ENCODE measurements around the gene CYP3A4.

GRCh38 chr7:99778880-99779279, 5.1 kb downstream of the CYP3A4 start:
- TF ChIP-seq POLR2A (IDR thresholded peaks at IDR 0.05): no peak
- TF ChIP-seq, protein P1, sequence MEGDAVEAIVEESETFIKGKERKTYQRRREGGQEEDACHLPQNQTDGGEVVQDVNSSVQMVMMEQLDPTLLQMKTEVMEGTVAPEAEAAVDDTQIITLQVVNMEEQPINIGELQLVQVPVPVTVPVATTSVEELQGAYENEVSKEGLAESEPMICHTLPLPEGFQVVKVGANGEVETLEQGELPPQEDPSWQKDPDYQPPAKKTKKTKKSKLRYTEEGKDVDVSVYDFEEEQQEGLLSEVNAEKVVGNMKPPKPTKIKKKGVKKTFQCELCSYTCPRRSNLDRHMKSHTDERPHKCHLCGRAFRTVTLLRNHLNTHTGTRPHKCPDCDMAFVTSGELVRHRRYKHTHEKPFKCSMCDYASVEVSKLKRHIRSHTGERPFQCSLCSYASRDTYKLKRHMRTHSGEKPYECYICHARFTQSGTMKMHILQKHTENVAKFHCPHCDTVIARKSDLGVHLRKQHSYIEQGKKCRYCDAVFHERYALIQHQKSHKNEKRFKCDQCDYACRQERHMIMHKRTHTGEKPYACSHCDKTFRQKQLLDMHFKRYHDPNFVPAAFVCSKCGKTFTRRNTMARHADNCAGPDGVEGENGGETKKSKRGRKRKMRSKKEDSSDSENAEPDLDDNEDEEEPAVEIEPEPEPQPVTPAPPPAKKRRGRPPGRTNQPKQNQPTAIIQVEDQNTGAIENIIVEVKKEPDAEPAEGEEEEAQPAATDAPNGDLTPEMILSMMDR (IDR thresholded peaks at IDR 0.05): no peak

All from esophagus squamous epithelium (tissue), 4 donors.